Ishikawa (cell line): Measurements from ENCODE around the gene ZCCHC24.

Source experiments
- CEBPB ChIP-seq: IDR thresholded peaks from 2 replicates; pipeline ENCODE4 v1.6.1; 2012
- CREB1 ChIP-seq: IDR thresholded peaks from 2 replicates; pipeline ENCODE4 v1.6.1; 2012; ENCODE audit warnings: low read depth
- EGR1 ChIP-seq: IDR thresholded peaks from 2 replicates; pipeline ENCODE4 v1.6.1; 2012
- EP300 ChIP-seq: IDR thresholded peaks from 2 replicates; pipeline ENCODE4 v1.6.1; 2012; ENCODE audit warnings: borderline replicate concordance
- FOXM1 ChIP-seq: IDR thresholded peaks from 2 replicates; pipeline ENCODE4 v1.6.1; 2012; ENCODE audit warnings: low read depth, borderline replicate concordance
- MAX ChIP-seq: IDR thresholded peaks from 2 replicates; pipeline ENCODE4 v1.6.1; 2012
- NFIC ChIP-seq: IDR thresholded peaks from 2 replicates; pipeline ENCODE4 v1.6.1; 2012
- RAD21 ChIP-seq: IDR thresholded peaks from 2 replicates; pipeline ENCODE4 v1.6.1; 2012; ENCODE audit warnings: low read depth
- REST ChIP-seq: IDR thresholded peaks from 2 replicates; pipeline ENCODE4 v1.6.1; 2012; ENCODE audit warnings: low read depth, mild to moderate bottlenecking
- TAF1 ChIP-seq: IDR thresholded peaks from 2 replicates; pipeline ENCODE4 v1.6.1; 2012; ENCODE audit warnings: low read depth, mild to moderate bottlenecking
- TCF12 ChIP-seq: IDR thresholded peaks from 2 replicates; pipeline ENCODE4 v1.6.1; 2012; ENCODE audit warnings: low read depth
- TEAD4 ChIP-seq: IDR thresholded peaks from 2 replicates; pipeline ENCODE4 v1.6.1; 2012
- USF1 ChIP-seq: IDR thresholded peaks from 2 replicates; pipeline ENCODE4 v1.6.1; 2012
- YY1 ChIP-seq: IDR thresholded peaks from 2 replicates; pipeline ENCODE4 v1.6.1; 2012; ENCODE audit warnings: low read depth
- ZBTB7A ChIP-seq: IDR thresholded peaks from 2 replicates; pipeline ENCODE4 v1.6.1; 2012; ENCODE audit warnings: low read depth

ZCCHC24 gene

DNA sequence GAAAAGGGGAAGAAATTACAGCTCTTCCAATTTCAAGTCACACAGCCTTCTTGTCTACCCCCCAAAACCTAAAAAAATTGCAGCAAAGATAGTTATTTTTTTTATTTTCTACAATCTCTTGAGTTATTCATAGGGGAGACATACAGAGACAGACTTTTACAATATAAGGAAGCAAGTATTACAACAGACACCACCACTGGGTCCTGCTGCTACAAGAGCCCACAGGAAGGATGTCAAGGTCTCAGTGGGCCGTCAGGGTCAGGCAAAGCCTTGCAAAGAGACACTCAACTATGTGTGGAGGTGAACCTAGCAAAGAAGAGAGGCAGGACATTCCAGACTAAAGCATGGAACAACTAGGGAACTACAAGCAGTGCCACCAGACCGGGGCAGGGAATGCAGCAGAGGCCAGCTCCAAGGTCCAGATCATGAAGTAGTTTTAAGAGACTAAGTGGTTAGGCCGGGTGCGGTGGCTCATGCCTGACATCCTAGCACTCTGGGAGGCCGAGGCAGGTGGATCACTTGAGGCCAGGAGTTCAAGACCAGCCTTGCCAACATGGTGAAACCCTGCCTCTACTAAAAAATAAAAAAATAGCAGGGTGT is 28.2 kb upstream of the ZCCHC24 start:
- TF ChIP-seq TAF1, result no peak
- TF ChIP-seq EGR1, result no peak
- TF ChIP-seq USF1, result no peak
- no peak for TF ChIP-seq NFIC
- TF ChIP-seq CREB1, result no peak
- no peak for TF ChIP-seq MAX
- no peak for TF ChIP-seq YY1
- TF ChIP-seq EP300, result no peak
- TF ChIP-seq ZBTB7A, result no peak
- TF ChIP-seq TCF12, result no peak
- TF ChIP-seq FOXM1, result no peak
- TF ChIP-seq CEBPB, result no peak
- no peak for TF ChIP-seq REST
- TF ChIP-seq RAD21, result no peak

DNA sequence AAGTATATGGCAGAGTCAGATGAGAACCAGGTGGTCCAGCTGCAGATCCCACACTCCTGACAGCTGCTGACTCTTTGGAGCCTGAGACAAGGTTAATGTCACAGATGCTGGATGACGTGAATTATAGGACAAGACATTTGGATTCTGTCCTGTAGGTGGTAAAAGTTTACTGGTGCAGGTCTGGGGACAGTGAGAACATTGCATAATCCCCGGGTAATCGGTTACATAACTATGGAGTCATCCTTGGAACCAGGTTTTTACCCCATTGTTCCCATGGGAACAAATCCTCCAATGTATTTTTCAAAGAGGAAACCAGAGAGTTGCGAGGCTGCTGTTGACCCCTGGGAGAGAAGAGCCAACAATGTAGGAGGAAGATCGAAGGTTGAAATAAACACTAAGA is 27.5 kb upstream of the ZCCHC24 start:
- TF ChIP-seq USF1 (no peak), EP300 (no peak), CEBPB (0 out of 2 replicates have a peak, but pooled peaks have one; percentile 26), RAD21 (no peak), TCF12 (no peak), YY1 (no peak)

GRCh38 chr10:79472449-79472848 is 27.0 kb upstream of the ZCCHC24 start:
- TF ChIP-seq EGR1 (no peak), REST (no peak), YY1 (no peak), RAD21 (no peak), USF1 (no peak), FOXM1 (no peak), ZBTB7A (no peak), TCF12 (no peak), NFIC (no peak)

DNA sequence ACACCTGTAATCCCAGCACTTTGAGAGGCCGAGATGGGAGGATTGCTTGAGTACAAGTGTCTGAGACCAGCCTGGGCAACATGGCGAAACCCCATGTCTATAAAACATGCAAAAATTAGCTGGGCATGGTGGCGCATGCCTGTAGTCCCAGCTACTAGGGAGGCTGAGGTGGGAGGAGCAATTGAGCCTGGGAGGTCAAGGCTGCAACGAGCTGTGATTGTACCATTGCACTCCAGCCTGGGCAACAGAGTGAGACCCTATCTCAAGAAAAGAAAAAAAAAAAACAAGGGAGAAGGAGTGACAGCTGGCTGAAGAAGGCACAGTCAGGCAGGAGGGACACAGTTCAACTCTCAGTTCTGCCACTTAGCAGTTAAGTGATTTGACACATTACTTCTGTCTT is 26.4 kb upstream of the ZCCHC24 start:
- no peak for TF ChIP-seq CEBPB
- no peak for TF ChIP-seq CREB1
- TF ChIP-seq MAX, result no peak
- no peak for TF ChIP-seq RAD21
- no peak for TF ChIP-seq TAF1
- TF ChIP-seq TCF12, result no peak
- TF ChIP-seq FOXM1, result no peak
- TF ChIP-seq ZBTB7A, result no peak
- TF ChIP-seq NFIC, result no peak
- no peak for TF ChIP-seq USF1
- TF ChIP-seq REST, result no peak
- no peak for TF ChIP-seq EP300
- no peak for TF ChIP-seq YY1
- TF ChIP-seq TEAD4, result no peak
- TF ChIP-seq EGR1, result no peak
